WTC11 (cell line): Measurements from ENCODE around the gene ADGRL3. TPM values are rescaled to one million over a fixed set of nuclear protein-coding genes. Genes with fewer than 3 reads are reported as not detected.
A peak's percentile ranks its signal among the peaks of the same experiment; 100 is the strongest.

ENCODE experiments used
- ATAC-seq: fragments of 200-7000 bp; cut with Tn5 transposase; 2 replicates; pipeline ENCODE4 v1.10.0; 2021; ENCODE audit warnings: mild to moderate bottlenecking, moderate library complexity
- CTCF ChIA-PET: fragments of 300-600 bp; sonication (Branson Sonifier 250); formaldehyde crosslinking; loops from one replicate; lab custom pipeline; 2021; ENCODE audit warnings: antibody characterized with exemption; lab: Charles Lee
- POLR2A ChIA-PET: fragments of 350-600 bp; sonication (Branson Sonifier 250); formaldehyde crosslinking; loops from one replicate; lab custom pipeline; 2021; ENCODE audit warnings: antibody characterized with exemption; lab: Charles Lee
- DNase-seq: peaks from one replicate; pipeline ENCODE4 v3.0.0; 2021; ENCODE audit warnings: low spot score
- H3K27ac Mint-ChIP-seq: 2 replicates; pipeline ENCODE4 v1.8.0; 2021; ENCODE audit warnings: mixed read lengths
- H3K27me3 Mint-ChIP-seq: 2 replicates; pipeline ENCODE4 v1.8.0; 2021; ENCODE audit warnings: low read depth, mild to moderate bottlenecking, moderate library complexity, mixed read lengths
- H3K36me3 Mint-ChIP-seq: 2 replicates; pipeline ENCODE4 v1.8.0; 2021; ENCODE audit warnings: mixed read lengths
- H3K4me1 Mint-ChIP-seq: 2 replicates; pipeline ENCODE4 v1.8.0; 2022; ENCODE audit warnings: mixed read lengths
- H3K4me3 Mint-ChIP-seq: 2 replicates; pipeline ENCODE4 v1.8.0; 2021; ENCODE audit warnings: mild to moderate bottlenecking, moderate library complexity, mixed read lengths
- H3K9me3 Mint-ChIP-seq: 2 replicates; pipeline ENCODE4 v1.8.0; 2021; ENCODE audit warnings: mixed read lengths
- CBFB ChIP-seq: sonication (generic); formaldehyde crosslinking; IDR thresholded peaks from 2 replicates; pipeline ENCODE4 v1.8.1; 2022; ENCODE audit warnings: mild to moderate bottlenecking, low read depth, missing genetic modification reagents
- ESRRA ChIP-seq: sonication (generic); formaldehyde crosslinking; IDR thresholded peaks from 2 replicates; pipeline ENCODE4 v1.8.1; 2022; ENCODE audit warnings: mild to moderate bottlenecking, missing genetic modification reagents, borderline replicate concordance
- MYBL2 ChIP-seq: sonication (generic); formaldehyde crosslinking; IDR thresholded peaks from 2 replicates; pipeline ENCODE4 v1.8.1; 2023; ENCODE audit warnings: mild to moderate bottlenecking, moderate library complexity, missing genetic modification reagents
- NFE2L1 ChIP-seq: sonication (generic); formaldehyde crosslinking; IDR thresholded peaks from 2 replicates; pipeline ENCODE4 v1.8.1; 2023; ENCODE audit warnings: missing genetic modification reagents
- NFYB ChIP-seq: sonication (generic); formaldehyde crosslinking; conservative IDR thresholded peaks from 2 replicates; pipeline ENCODE4 v1.8.0; 2022; ENCODE audit warnings: low read depth, missing genetic modification reagents
- RORB ChIP-seq: fragments of 250-450 bp; sonication (Bioruptor Pico); IDR thresholded peaks from 2 replicates; pipeline ENCODE4 v1.9.0; 2021; ENCODE audit warnings: mild to moderate bottlenecking
- SMAD3 ChIP-seq: sonication (generic); formaldehyde crosslinking; IDR thresholded peaks from 2 replicates; pipeline ENCODE4 v1.8.0; 2022; ENCODE audit warnings: missing genetic modification reagents, mild to moderate bottlenecking, borderline replicate concordance
- ZNF232 ChIP-seq: sonication (generic); formaldehyde crosslinking; IDR thresholded peaks from 2 replicates; pipeline ENCODE4 v1.8.0; 2022; ENCODE audit warnings: mild to moderate bottlenecking, missing genetic modification reagents
- total RNA-seq: library from RNA; stranded (reverse); gene quantifications from 3 replicates; pipeline ENCODE4 v1.2.3, GENCODE V29; 2021
- TF ChIP-seq, protein P1 (sequence below): sonication (generic); formaldehyde crosslinking; IDR thresholded peaks from 2 replicates; pipeline ENCODE4 v1.8.1; 2023; ENCODE audit warnings: mild to moderate bottlenecking, missing genetic modification reagents, moderate library complexity
- TF ChIP-seq, protein P2 (sequence below): sonication (generic); formaldehyde crosslinking; IDR thresholded peaks from 2 replicates; pipeline ENCODE4 v1.8.1; 2023; ENCODE audit warnings: mild to moderate bottlenecking, moderate library complexity, missing genetic modification reagents
- TF ChIP-seq, protein P3 (sequence below): sonication (generic); formaldehyde crosslinking; IDR thresholded peaks from 2 replicates; pipeline ENCODE4 v1.8.0; 2022; ENCODE audit warnings: mild to moderate bottlenecking, missing genetic modification reagents
- TF ChIP-seq, protein P4 (sequence below): sonication (generic); formaldehyde crosslinking; IDR thresholded peaks from 2 replicates; pipeline ENCODE4 v1.8.0; 2022; ENCODE audit warnings: missing genetic modification reagents
- TF ChIP-seq, protein P5 (sequence below): fragments of 200-600 bp; IDR thresholded peaks from 2 replicates; pipeline ENCODE4 v1.8.0; 2022; ENCODE audit warnings: antibody characterized with exemption
- TF ChIP-seq, protein P6 (sequence below): sonication (generic); formaldehyde crosslinking; IDR thresholded peaks from 2 replicates; pipeline ENCODE4 v1.8.1; 2022; ENCODE audit warnings: mild to moderate bottlenecking, missing genetic modification reagents, moderate library complexity, borderline replicate concordance
- TF ChIP-seq, protein P7 (sequence below): sonication (generic); formaldehyde crosslinking; IDR thresholded peaks from 2 replicates; pipeline ENCODE4 v1.8.1; 2023; ENCODE audit warnings: mild to moderate bottlenecking, missing genetic modification reagents, moderate library complexity
- TF ChIP-seq, protein P8 (sequence below): sonication (generic); formaldehyde crosslinking; conservative IDR thresholded peaks from 2 replicates; pipeline ENCODE4 v1.8.1; 2023; ENCODE audit warnings: mild to moderate bottlenecking, low read depth, missing genetic modification reagents, moderate library complexity

Gene ADGRL3
- total RNA-seq, 1 experiment from 2014 or later: 8.7 TPM

DNA sequence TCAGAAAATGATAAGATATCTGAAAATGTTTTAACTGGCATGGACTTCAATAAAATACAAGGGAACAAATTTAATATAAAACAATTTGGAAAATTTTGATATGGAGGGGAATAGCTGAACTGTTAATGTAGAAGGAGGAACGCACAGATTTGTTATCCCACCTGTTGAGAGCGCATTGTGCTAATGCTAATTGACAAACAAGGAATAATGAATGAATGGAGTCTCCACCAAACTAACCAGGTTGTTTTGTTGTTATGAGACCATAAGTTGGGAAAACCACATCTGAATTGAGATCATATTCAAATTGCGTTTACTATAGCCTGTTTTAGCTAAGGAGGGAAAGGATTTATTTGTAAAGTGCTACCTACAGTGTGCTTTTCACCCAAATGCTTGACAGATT, 195.6 kb downstream of the ADGRL3 start:
- ChIA-PET CTCF (no interaction called here), POLR2A (no interaction called here)
- no peak for ATAC-seq

DNA sequence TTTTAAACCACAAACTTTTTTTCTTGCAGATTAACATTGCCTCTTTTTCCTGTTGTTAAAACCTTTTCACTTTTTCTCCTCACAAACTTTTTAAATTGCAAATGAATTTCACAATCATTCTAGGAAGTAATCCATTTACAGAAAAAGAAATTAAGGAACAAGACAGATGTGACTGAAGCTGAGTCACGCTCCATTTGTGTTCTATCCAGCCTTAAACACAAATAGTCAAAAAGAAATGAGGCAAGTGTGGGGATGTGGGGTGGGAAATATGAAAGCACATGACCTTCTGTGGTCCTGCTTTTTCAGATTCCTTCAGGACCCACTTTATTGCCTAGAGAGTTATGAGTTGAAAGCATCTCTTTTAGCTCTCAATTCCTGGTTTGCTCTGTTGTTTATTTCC, 197.0 kb downstream of the ADGRL3 start:
- Mint-ChIP-seq H3K4me1 (peaks cover 73% of the 10 kb centered on the region), H3K9me3 (no peaks in the 10 kb centered on the region), H3K27ac (peak overlapping the region; percentile 89), H3K4me3 (peak overlapping the region; percentile 41), H3K36me3 (no peaks in the 10 kb centered on the region), H3K27me3 (no peaks in the 10 kb centered on the region)
- no peak for DNase-seq
- ChIA-PET CTCF (no interaction called here), POLR2A (no interaction called here)
- no peak for ATAC-seq
- TF ChIP-seq, protein P1, sequence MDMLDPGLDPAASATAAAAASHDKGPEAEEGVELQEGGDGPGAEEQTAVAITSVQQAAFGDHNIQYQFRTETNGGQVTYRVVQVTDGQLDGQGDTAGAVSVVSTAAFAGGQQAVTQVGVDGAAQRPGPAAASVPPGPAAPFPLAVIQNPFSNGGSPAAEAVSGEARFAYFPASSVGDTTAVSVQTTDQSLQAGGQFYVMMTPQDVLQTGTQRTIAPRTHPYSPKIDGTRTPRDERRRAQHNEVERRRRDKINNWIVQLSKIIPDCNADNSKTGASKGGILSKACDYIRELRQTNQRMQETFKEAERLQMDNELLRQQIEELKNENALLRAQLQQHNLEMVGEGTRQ (CRISPR knock-in tag): 0 out of 2 replicates have a peak, but pooled peaks have one; percentile 9
- TF ChIP-seq ZNF232 (no peak), NFE2L1 (0 out of 2 replicates have a peak, but pooled peaks have one; percentile 43)

More for the DNA sequence above, 195.6 kb downstream of the ADGRL3 start:
- H3K27ac Mint-ChIP-seq: peak overlapping the region; percentile 95
- no peaks in the 10 kb centered on the region for H3K36me3 Mint-ChIP-seq
- TF ChIP-seq, protein P2, sequence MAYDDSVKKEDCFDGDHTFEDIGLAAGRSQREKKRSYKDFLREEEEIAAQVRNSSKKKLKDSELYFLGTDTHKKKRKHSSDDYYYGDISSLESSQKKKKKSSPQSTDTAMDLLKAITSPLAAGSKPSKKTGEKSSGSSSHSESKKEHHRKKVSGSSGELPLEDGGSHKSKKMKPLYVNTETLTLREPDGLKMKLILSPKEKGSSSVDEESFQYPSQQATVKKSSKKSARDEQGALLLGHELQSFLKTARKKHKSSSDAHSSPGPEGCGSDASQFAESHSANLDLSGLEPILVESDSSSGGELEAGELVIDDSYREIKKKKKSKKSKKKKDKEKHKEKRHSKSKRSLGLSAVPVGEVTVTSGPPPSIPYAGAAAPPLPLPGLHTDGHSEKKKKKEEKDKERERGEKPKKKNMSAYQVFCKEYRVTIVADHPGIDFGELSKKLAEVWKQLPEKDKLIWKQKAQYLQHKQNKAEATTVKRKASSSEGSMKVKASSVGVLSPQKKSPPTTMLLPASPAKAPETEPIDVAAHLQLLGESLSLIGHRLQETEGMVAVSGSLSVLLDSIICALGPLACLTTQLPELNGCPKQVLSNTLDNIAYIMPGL (CRISPR knock-in tag): no peak
- TF ChIP-seq, protein P3, sequence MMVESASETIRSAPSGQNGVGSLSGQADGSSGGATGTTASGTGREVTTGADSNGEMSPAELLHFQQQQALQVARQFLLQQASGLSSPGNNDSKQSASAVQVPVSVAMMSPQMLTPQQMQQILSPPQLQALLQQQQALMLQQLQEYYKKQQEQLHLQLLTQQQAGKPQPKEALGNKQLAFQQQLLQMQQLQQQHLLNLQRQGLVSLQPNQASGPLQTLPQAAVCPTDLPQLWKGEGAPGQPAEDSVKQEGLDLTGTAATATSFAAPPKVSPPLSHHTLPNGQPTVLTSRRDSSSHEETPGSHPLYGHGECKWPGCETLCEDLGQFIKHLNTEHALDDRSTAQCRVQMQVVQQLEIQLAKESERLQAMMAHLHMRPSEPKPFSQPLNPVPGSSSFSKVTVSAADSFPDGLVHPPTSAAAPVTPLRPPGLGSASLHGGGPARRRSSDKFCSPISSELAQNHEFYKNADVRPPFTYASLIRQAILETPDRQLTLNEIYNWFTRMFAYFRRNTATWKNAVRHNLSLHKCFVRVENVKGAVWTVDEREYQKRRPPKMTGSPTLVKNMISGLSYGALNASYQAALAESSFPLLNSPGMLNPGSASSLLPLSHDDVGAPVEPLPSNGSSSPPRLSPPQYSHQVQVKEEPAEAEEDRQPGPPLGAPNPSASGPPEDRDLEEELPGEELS: peak; percentile 66; the same call in 1 of the 2 replicates
- TF ChIP-seq, protein P4, sequence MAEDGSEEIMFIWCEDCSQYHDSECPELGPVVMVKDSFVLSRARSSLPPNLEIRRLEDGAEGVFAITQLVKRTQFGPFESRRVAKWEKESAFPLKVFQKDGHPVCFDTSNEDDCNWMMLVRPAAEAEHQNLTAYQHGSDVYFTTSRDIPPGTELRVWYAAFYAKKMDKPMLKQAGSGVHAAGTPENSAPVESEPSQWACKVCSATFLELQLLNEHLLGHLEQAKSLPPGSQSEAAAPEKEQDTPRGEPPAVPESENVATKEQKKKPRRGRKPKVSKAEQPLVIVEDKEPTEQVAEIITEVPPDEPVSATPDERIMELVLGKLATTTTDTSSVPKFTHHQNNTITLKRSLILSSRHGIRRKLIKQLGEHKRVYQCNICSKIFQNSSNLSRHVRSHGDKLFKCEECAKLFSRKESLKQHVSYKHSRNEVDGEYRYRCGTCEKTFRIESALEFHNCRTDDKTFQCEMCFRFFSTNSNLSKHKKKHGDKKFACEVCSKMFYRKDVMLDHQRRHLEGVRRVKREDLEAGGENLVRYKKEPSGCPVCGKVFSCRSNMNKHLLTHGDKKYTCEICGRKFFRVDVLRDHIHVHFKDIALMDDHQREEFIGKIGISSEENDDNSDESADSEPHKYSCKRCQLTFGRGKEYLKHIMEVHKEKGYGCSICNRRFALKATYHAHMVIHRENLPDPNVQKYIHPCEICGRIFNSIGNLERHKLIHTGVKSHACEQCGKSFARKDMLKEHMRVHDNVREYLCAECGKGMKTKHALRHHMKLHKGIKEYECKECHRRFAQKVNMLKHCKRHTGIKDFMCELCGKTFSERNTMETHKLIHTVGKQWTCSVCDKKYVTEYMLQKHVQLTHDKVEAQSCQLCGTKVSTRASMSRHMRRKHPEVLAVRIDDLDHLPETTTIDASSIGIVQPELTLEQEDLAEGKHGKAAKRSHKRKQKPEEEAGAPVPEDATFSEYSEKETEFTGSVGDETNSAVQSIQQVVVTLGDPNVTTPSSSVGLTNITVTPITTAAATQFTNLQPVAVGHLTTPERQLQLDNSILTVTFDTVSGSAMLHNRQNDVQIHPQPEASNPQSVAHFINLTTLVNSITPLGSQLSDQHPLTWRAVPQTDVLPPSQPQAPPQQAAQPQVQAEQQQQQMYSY: no peak
- TF ChIP-seq SMAD3 (CRISPR knock-in tag): no peak
- TF ChIP-seq, protein P5, sequence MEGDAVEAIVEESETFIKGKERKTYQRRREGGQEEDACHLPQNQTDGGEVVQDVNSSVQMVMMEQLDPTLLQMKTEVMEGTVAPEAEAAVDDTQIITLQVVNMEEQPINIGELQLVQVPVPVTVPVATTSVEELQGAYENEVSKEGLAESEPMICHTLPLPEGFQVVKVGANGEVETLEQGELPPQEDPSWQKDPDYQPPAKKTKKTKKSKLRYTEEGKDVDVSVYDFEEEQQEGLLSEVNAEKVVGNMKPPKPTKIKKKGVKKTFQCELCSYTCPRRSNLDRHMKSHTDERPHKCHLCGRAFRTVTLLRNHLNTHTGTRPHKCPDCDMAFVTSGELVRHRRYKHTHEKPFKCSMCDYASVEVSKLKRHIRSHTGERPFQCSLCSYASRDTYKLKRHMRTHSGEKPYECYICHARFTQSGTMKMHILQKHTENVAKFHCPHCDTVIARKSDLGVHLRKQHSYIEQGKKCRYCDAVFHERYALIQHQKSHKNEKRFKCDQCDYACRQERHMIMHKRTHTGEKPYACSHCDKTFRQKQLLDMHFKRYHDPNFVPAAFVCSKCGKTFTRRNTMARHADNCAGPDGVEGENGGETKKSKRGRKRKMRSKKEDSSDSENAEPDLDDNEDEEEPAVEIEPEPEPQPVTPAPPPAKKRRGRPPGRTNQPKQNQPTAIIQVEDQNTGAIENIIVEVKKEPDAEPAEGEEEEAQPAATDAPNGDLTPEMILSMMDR: no peak
- TF ChIP-seq, all 79 proteins: peak for 1
- peaks cover 73% of the 10 kb centered on the region for H3K4me1 Mint-ChIP-seq
- no peaks in the 10 kb centered on the region for H3K9me3 Mint-ChIP-seq
- H3K4me3 Mint-ChIP-seq: peak overlapping the region; percentile 39
- DNase-seq: no peak
- H3K27me3 Mint-ChIP-seq: no peaks in the 10 kb centered on the region; the same call in 1 of the 2 replicates

DNA sequence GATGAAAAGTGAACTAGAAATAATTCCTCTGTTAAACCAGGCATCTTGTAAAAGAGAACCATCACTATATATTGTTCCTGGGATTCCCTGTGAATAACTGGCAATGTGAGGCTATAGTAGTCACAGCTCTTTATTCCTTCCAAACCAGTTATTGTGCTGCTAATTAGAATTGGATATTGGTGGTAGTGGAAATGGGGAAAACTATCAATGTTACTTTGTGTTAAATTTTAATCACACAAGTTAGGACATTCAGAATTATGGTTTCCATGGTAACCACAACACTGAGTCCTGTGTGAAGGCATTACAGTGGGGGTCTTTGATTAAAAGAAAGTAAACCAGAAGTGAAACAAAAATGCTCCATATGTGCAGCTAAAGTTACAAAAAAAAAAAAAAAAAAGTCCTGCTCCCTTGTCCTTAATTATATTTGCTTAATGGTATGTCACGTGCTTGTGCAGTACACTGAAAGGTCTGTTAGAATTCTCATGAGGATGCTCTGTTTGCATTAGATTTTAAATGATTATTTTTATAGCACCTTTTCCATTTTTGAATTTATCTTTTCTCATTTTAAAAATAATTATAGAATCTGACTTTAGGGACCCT, 200.4 kb downstream of the ADGRL3 start:
- ChIA-PET POLR2A (no interaction called here), CTCF (no interaction called here)
- DNase-seq (no peak), ATAC-seq (no peak)
- Mint-ChIP-seq H3K4me1 (peaks cover 56% of the 10 kb centered on the region), H3K36me3 (no peaks in the 10 kb centered on the region), H3K27me3 (no peaks in the 10 kb centered on the region), H3K4me3 (no peak overlapping the region), H3K27ac (peak overlapping the region; percentile 80; the same call in 1 of the 2 replicates), H3K9me3 (no peaks in the 10 kb centered on the region)
- no peak for TF ChIP-seq RORB
- TF ChIP-seq MYBL2 (CRISPR knock-in tag): no peak
- TF ChIP-seq ESRRA (CRISPR knock-in tag): no peak
- TF ChIP-seq, protein P6, sequence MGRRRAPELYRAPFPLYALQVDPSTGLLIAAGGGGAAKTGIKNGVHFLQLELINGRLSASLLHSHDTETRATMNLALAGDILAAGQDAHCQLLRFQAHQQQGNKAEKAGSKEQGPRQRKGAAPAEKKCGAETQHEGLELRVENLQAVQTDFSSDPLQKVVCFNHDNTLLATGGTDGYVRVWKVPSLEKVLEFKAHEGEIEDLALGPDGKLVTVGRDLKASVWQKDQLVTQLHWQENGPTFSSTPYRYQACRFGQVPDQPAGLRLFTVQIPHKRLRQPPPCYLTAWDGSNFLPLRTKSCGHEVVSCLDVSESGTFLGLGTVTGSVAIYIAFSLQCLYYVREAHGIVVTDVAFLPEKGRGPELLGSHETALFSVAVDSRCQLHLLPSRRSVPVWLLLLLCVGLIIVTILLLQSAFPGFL (CRISPR knock-in tag): no peak
- TF ChIP-seq CBFB (CRISPR knock-in tag): no peak
- TF ChIP-seq, protein P7, sequence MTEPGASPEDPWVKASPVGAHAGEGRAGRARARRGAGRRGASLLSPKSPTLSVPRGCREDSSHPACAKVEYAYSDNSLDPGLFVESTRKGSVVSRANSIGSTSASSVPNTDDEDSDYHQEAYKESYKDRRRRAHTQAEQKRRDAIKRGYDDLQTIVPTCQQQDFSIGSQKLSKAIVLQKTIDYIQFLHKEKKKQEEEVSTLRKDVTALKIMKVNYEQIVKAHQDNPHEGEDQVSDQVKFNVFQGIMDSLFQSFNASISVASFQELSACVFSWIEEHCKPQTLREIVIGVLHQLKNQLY (CRISPR knock-in tag): no peak
- TF ChIP-seq, protein P8, sequence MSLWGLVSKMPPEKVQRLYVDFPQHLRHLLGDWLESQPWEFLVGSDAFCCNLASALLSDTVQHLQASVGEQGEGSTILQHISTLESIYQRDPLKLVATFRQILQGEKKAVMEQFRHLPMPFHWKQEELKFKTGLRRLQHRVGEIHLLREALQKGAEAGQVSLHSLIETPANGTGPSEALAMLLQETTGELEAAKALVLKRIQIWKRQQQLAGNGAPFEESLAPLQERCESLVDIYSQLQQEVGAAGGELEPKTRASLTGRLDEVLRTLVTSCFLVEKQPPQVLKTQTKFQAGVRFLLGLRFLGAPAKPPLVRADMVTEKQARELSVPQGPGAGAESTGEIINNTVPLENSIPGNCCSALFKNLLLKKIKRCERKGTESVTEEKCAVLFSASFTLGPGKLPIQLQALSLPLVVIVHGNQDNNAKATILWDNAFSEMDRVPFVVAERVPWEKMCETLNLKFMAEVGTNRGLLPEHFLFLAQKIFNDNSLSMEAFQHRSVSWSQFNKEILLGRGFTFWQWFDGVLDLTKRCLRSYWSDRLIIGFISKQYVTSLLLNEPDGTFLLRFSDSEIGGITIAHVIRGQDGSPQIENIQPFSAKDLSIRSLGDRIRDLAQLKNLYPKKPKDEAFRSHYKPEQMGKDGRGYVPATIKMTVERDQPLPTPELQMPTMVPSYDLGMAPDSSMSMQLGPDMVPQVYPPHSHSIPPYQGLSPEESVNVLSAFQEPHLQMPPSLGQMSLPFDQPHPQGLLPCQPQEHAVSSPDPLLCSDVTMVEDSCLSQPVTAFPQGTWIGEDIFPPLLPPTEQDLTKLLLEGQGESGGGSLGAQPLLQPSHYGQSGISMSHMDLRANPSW (CRISPR knock-in tag): no peak
- no peak for TF ChIP-seq NFYB (CRISPR knock-in tag)
